NOMO-1 treated with dmso at 0.1 percent for 144 hours (cell line): Measurements from ENCODE around the gene COL27A1.

Experiments used
- DNase-seq: peaks from one replicate; lab custom pipeline; 2025; ENCODE audit not compliant: unreplicated experiment; lab: John Stamatoyannopoulos, UW

The COL27A1 gene

DNA sequence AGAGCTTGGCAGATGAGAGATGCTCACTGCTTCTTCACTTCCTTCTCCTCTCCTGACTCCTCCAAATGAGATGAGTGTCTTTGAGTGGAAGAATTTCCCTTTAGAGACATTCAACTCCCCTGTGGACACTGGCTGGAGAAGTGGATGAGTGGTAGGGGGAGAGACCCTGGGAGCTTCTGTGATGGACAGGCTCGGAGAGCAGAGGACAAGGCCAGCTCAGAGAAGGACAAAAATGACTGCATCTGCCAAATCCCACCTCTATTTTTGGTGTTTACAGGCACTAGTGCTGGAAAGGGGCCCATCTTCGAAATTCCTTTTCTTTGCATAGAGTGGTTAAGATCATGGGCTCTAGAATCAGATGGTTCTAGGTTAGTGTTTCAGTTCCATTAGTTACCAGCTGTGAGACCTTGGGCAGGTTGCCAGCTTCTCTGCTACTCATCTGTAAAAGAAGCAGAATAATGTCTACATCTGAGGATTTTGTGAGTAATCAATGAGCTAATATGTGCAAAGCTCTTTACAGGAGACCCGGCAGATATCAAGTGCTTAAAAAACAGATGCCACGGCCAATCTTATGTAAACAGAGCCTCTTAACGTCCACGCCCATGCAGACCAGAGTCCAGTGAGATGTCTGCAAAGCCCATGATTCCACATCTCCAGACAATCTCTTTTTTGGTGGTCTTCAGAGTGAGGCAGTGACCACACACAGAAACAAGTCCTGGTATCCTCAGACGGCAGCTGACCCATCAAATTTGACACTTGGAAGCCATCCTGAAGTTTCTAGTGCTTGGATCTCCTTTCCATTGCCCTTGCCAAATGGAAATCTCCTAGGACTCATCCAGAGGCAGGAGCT lies 13.6 kb upstream of the COL27A1 start:
- no peak for DNase-seq

DNA sequence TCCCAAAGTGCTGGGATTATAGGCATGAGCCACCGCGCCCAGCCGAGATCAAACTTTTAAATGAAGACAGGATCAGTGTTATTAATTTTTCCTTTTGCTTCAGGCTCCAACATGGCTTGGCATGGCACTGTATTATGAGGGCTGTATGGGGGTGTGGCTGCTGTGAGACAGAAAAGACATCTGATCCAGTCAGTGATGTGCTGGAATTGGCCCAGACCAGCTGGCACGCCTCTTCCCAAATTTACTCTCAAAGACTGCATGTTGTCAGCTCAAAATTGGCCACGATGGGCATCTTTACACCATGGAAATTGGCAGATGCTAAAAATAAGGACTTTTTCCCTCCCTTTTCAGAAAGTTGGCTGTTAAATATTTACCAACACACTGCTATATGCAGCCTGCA lies 12.1 kb upstream of the COL27A1 start:
- no peak for DNase-seq

DNA sequence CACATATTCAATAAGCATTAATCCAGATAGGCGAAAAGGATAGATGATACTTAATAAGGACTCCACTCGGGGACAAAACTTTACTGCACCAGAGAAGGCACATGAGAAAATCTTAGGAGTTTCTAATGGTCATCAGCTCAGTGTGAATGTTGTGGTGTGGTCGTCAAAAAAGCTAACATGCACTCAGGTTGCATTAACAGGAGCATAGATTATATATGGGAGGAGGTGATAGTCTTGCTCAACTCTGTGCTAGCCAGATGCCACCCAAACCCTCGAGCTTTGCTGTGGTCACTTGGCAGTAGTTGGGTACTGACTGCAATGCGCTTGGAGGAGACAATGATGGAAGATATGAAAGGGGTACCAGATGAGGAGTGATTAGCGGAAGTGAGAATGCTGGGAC lies 8.6 kb upstream of the COL27A1 start:
- DNase-seq, result no peak

DNA sequence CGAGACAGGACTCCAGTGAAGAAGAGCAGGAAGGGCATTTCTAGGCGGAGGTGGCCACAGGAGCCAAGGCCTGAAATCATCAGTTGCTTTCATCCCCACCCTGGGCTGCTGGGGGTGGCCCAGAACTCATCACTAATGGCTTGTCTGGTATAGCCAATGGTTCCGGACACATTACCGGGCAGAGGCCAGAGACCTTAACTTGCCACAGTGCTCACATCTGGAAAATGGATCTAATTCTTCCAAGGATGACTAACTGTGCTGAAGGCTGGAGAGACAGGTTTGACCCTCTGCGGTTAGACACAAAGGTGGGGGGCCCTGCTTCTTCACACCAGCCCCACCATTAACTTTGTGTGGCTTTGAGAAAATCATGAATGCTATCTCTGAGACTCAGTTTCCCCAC lies 6.2 kb upstream of the COL27A1 start:
- DNase-seq, result no peak

DNA sequence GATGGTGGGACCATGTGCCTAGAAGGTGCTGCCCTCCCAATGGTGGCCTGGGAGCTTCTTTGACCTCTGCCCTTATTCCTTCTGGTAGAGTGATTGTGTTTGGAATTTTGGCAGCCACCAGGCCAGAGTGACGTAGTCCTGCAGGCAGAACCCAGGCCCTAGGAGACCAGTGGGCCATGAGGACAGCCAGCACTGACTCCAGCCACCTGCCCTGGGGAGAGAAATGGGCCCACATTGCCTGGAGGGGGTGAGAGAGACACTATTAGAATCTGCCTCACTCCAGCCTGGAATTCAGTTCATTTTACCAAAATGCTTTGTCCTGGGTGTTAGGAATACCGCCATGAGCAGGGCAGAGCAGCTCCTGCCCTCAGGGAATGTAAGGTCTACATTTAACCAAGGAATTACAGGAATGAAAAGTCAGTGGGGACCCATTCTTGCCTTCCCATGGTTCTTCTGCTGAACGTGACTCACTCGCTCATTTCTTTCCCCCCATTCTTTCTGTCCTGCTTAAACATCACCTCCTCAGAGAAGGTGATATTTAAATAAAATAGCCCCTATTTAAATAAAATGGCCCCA lies 5.5 kb upstream of the COL27A1 start:
- no peak for DNase-seq

DNA sequence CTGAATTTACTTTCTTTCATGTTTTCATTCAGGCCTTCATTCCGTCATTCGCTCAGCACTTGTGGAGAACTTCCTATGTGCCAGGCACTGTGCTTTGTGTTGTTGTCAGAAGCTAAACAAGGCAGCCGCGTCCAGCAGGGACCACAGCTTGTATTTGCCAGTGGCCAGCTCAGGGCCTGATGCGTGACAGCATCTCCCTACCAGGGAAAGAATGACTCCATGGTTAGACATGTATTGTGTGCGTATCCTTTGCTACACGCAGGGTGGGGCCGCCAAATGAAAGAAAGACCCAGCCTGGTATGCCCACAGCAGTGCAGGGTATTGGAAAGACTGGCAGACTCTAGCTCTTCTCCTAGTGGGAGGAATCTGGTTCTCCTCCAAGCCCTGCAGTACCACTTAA lies 4.7 kb upstream of the COL27A1 start:
- DNase-seq, result no peak

DNA sequence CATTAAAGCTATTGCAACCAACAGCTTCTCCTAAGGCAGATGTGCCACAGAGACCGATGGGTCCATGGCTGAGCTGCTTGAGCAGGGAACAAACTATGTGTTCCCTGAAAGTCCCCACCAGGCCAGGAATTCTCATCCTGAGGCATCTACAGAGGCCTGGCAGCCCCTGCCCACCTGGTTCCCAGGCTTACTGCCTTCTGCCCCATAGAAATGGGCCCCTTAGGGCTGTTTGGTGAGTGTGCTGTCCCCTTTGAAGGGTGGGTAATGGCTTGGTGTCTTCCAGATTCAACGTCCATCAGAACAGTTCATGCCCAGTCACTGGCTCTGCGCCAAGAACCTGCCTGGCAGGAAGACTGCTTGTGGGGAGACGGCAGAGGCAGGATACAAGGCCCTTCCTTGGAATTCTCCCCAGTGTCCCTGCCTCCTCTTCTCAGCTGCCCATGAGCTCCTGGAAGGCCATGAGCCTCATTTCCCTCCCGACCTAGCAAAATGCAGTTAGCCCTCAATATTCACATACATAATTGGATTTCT lies 3.8 kb upstream of the COL27A1 start:
- no peak for DNase-seq

DNA sequence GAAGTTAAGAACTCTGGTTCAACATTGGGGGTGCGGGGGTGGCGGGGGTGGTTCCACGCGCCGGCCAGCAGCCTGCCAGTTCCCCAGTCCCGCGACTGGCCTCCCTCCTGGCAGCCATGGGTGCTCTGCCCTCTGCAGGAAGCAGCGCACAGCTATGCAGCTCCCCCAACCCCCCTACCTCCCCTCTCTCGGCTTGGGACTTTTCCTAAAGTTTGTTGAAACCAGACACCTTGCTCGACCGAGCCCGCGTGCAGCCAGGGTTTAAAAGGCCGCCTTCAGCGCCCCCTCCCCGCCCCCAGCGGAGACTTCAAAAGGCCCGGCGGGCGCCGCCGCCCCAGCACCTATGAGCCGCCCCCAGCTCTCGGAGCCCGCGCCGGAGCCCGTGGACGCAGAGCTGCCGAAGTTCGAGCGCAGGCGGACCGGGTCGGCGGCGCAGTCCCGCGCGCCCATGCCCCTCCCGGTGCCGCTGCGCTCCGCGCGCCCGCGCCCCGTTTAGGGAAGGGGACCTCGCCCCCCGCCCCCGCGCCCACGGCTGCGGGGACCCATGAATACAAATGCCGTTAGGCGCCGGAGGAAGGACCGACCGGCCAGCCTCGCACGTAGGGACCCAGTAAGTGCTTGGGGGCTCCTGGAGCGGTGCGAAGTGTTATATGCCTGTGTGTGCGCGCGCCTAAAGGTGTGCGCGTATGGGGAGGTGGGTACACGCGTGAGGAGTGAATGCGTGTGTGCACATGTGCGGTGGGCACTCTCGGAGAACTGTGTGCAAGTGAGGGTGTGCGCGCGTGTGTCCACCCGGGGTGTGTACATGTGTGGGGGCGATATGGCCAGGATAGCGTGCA lies 1.4 kb upstream of the COL27A1 start:
- no peak for DNase-seq

DNA sequence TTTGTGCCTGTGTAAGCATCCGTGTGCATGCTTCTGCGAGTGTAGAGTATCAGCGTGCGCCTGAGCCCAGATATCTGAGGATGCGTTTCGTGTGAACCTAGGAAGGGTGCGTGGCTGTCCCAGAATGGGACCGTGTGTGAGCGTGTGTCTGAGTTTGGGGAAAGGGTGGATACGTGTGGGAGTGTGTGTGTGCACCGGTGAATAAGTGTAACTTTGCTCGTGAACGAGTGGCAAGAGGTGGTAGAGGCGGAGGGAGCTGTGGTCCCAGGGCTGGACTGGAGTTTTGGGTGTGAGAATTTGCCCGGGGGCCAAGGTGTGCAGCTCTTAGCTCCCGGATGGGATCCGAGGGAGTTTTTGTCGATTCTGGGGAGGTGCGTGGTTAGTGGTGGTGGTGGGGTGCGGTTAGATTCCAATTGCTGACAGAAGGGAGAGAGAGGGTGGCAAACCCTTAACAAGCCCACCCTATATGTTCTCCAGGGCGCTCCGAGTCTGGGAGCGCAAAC lies 686 bp upstream of the COL27A1 start:
- no peak for DNase-seq

DNA sequence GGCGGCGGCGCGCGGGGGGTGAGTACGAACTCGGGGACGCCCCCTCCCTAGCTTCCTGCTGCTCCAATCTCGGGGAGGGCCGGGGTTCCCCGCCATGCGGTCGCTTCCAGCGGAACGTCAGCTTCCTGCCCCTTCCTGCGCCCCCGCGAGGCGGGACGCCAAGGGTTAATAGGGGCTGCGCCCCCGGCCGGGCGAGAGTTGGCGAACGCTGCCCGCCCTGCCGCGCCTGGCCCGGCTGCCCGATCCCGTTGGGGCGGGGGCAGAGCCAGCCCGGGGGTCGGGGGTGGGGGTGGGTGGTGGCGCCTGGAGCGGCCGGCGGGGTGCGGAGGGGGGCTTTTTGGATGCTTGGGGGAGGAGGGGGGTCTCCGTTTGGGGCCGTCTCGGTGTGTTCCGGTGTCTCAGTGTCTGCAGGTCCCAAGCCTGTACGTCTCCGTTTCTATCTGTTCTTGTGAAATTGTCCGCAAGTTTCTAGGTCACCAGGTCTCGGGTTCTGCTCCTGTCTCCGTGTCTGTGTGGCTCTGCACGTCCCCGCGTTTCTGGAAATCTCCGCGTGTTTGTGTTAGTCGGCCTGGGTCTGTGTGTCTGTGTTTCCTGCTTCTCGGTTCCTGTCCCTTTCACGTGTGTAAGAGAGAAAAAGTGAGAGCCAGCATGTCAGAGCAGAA lies 789 bp downstream of the COL27A1 start:
- DNase-seq, result peak; percentile 5

DNA sequence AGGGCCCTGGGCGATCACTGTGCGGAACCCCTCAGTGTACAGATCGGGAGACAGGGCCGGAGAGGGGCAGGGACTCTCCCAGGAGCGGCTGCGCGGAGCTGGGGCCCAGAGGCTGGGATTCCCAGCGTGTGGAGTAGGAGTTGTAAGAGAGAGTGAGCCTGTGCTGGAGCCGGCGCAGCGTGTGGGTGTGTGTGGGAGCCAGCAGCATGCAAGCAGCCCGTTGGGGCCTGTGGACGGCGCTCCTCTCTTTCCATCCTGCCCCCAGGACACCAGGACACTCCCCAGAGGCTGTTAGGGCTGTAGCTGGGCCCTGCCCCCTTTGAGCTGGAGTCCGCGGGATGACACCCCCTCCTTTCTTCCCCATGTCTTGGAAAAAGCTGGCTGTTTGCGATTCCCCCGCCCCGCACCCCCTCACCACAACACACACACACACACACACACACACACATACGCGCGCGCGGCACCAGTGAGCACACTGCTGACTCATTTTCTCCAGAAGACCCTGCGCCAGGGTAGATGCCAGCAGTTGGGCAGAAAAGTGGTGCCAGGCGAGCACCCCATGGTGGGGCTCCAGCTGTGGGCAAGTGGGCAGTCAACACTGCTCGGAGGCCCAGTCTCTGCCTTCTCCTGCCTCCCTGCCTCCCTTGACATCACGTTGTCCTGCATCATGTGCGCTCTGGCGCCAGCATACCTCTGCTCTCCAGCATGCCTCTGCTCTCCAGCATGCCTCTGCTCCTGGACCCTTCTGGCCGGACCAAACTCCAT lies 1.5 kb downstream of the COL27A1 start:
- DNase-seq, result no peak

DNA sequence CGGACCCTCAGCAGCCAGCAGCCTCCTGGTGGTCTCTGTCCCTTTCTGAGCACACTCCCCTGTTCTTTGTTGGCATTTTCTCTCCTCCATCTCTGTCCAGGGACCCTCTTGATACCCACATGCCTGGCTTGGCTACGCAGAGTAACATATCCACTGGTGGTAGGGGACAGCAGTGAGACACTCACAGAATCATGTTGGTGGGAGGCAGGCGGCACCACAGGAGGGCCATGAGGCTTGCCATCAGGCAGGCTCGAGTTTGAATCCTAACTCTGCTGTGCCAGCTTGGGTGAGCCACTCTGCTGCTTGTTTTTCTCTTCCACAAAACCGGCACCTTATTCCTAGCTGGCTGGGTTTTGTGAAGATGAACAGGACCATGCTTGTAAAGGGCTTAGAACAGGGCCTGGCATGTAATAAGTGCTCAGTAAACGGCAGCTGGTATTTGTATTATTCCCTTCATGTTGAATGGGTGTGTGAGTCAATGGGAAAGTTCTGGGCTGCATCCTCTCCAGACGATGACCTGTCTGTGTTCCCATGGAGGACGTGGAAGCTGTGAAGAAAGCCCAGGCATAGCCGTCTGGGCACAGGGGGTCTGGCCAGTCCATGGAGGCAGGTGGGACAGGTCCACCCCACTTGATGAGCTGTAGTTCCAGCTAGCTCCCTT lies 2.3 kb downstream of the COL27A1 start:
- no peak for DNase-seq

DNA sequence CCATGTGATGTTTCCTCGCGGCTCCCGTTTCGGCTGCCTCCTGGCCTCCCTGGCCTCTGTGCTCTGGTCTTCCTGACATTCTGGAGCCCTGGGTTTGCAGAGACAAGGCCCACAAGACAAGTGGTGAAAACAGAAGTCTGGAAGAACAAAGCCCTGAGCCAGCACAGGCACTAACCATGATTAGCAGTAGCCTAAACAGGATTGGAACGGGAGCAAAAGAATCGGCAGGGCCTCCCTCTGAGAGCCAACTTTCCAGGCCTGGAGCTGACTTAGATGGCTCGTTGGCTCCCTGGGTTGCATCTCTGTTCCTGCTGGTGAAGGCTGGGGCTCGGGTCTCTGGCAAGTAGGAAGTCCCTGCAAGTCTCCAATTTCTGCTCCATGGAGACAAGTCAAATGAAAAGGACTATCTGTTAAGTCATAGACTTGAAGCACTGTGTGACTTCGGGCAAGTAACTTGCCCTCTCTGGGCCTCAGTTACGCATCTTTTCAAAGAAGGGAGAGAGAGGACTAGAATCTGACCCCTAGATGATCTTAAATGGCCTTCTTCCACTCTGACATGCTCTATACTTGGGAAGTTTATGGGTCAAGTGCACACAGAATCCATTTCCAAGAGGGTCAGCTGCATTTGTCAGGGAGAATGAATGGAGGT lies 3.3 kb downstream of the COL27A1 start:
- DNase-seq, result no peak

DNA sequence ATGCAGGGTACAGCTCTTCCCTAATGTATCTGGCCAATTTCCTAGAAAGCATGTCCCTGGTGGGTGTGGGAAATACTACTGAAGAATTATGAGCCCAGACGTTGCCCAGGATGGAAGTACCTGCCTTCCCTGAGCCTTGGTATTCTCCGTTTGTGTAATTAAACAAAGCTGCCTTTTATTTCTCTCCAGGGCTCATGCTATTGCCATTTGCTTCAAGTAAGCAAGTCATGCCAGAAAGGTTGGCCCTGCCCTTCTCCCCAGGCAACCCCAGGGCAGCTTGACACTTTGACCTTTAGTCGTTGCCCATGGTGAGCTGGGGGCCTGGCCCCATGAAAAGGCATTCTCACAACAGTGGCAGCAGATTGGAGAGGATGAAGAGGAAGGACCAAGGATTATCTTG lies 4.4 kb downstream of the COL27A1 start:
- no peak for DNase-seq

DNA sequence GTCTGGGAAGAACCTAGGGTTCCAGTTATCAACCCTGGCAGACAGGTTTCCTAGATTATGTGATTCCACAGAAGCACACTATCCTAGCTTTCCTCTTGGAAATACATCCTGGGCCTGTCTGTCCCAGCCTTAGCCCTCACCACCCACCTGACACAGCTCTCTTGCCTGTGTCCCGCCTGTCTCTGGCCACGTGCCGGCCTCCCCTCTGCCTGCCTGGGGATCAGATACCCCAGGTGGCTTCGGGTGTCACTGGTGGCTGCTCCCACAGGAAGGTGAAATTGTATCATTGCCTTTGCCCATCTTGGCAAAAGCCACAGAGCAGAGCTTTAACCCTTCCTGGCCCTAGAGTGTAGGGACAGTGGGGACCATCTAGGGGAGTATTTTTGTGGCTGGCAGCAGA lies 6.2 kb downstream of the COL27A1 start:
- no peak for DNase-seq

DNA sequence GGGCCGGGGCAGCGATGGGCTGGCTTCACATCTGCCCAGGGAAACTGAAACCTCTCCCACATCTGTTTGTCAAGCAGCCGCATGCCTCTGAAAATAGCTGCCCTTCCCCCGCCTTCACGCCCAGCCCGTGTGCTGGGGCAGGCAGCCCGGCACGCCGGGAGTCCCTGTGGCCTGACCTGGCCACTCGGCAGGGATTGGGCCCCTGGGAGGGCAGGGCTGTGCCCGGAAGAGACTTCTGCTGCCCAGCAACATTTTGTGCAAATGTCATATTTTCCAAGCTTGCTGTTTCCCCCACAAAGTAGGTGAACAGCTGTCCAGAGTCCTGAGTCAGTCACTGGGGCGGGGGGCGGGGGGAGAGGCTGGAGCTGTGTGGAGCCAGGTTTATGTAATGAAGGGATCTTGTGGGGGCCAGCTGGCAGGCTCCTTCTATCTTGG lies 8.2 kb downstream of the COL27A1 start:
- no peak for DNase-seq

DNA sequence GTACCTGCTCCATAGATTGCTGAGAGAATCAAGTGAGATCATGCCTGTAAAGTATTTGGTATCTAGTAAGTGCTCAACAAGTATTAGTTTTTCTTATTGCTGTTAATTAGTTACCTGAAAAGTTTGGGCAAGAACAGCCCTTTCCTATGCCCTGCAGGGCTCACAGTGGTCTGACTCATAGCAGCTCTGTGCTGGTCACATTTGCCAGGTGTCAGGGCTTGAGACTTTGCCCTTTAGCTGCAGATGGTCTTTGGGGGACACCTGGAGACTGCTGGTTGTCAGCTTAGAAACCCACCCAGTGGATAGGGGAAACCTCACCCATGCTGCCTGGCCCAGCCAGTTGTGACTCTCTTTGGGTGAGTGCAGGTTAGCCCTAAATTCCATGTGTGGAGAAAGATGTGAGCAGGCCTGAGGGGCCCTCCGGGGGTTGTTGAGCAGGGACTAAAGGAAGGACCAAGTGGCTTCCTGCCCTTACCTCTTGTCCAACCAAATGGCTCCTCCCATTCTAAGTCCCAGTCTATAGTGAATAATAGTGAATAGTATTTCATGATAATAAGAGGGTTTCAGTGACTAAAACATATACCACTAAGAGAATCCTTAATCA lies 9.0 kb downstream of the COL27A1 start:
- DNase-seq, result no peak

DNA sequence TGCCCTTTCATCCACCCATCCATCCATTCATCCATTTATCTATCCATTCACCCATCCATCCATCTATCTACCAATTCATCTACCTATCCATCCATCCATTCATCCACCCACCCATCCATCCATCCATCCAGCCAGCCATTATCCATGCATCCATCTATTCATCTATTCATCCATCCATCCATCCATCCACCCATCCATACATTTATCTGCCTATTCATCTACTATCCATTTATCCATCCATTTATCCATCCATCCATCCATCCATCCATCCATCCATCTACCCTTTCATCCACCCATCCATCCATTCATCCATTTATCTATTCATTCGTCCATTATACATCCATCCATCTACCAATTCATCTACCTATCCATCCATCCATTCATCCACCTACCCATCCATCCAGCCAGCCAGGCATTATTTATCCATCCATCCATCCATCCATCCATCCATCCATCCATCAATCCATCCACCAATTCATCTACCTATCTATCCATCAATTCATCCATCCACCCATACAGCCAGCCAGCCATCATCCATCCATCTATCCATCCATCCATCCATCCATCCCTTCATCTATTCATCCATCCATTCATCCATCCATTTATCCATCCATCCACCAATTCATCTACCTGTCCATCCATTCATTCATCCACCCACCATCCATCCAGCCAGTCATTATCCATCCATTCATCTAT lies 10.2 kb downstream of the COL27A1 start:
- no peak for DNase-seq
